ENCODE measurements around the gene SDSL.

The SDSL gene

DNA sequence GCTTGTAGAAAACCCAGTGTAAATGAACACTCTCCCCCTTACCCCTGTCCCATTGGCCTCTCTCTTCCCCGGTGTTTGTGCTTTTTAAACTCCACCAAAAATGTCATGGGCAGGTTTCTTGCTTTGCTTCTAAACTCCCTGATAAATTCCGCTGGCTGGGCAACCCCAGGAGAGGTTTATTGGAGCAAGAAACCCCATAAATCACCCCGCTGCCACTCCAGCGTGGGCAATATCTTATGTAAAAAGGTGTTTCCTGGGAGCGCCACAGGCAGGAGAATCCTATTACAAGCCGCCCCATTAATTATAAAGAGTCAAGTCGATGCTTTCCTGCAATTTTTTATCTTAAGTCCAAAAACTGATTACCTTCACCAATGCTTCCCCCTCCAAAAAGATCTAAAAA is 26.7 kb downstream of the SDSL start:
- DNase-seq (ENCODE audit: low spot score), result no peak
- TF ChIP-seq, protein P1, sequence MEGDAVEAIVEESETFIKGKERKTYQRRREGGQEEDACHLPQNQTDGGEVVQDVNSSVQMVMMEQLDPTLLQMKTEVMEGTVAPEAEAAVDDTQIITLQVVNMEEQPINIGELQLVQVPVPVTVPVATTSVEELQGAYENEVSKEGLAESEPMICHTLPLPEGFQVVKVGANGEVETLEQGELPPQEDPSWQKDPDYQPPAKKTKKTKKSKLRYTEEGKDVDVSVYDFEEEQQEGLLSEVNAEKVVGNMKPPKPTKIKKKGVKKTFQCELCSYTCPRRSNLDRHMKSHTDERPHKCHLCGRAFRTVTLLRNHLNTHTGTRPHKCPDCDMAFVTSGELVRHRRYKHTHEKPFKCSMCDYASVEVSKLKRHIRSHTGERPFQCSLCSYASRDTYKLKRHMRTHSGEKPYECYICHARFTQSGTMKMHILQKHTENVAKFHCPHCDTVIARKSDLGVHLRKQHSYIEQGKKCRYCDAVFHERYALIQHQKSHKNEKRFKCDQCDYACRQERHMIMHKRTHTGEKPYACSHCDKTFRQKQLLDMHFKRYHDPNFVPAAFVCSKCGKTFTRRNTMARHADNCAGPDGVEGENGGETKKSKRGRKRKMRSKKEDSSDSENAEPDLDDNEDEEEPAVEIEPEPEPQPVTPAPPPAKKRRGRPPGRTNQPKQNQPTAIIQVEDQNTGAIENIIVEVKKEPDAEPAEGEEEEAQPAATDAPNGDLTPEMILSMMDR (IDR thresholded peaks at IDR 0.05), result no peak
- no peak overlapping the region for H3K4me3 ChIP-seq
- H3K27ac ChIP-seq, result no peak overlapping the region

DNA sequence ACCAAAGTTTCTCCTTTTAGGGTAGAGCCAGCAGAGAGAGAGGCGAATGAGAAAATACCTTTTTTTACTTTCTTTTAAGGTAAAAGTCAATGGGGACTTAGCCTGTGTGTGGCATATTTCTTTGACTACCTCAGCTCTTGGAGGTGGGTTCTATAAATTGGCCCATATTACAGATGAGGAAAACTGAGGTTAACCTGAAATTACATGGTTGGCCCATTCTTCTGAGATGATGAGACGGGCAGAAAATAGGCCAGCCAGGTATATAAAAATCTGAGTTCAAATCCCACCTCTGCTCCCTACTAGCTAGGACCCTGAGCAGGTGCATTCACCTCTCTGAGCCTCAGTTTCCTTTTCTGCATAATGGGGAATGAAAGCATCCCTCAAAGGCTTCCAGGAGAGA is 27.1 kb downstream of the SDSL start:
- DNase-seq (ENCODE audit: low spot score), result no peak
- TF ChIP-seq, protein P1 (IDR thresholded peaks at IDR 0.05), result no peak
- H3K4me3 ChIP-seq, result no peak overlapping the region
- H3K27ac ChIP-seq, result no peak overlapping the region

DNA sequence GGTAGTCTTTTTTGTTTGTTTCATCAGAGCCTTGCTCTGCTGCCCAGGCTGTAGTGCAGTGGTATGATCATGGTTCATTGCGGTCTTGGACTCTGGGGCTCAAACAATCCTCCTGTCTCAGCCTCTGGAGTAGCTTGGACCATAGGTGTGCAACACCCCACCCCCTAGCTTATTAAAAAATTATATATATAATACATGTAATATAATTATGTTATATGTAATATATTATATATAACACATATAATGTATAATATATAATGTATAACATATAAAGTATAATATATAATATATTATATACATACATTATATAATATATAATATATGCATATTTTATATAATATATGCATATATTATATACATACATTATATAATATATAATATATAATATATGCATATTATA is 27.7 kb downstream of the SDSL start:
- no peak for DNase-seq (ENCODE audit: low spot score)
- Histone ChIP-seq H3K4me3 (no peak overlapping the region), H3K27ac (no peak overlapping the region)
- TF ChIP-seq, protein P1 (IDR thresholded peaks at IDR 0.05), result no peak

DNA sequence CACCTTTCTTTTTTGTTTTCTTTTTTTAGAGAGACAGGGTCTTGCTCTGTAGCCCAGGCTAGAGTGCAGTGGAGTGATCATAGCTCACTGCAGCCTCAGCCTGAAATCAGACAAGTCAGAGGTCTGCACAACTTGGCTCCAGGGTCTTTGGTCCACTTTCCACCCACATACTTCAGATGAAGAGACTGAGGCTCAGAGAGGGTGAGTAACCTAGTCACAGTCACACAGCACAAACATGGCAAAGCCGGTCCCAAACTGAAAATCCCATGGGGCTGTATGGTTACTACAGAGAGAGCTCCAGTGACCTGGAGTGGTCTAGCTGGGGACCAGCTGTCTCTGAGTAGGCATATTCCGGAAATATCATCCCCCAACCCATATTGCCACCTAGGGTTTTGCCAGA is 30.3 kb downstream of the SDSL start:
- Histone ChIP-seq H3K27ac (no peak overlapping the region), H3K4me3 (no peak overlapping the region)
- no peak for DNase-seq (ENCODE audit: low spot score)
- TF ChIP-seq, protein P1 (IDR thresholded peaks at IDR 0.05), result no peak

DNA sequence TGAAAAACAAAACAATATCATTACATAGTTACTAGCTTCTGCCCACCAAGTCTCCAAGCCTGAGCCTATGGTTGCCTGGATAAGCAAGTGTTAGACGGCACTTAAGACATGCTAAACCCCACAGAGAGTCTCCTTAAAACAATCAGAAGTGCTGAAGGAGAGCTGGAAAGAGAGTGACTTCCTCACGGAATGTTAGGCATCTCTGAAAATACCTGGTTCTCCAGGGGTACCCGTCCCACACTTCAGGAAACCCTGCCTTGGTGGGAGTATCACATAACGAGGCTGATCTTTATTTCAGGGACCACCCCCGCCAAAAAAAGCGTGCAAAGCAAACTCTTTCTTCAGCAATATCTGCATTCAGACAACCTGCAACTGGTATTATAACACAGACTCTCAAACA is 31.1 kb downstream of the SDSL start:
- Histone ChIP-seq H3K4me3 (no peak overlapping the region), H3K27ac (no peak overlapping the region)
- TF ChIP-seq, protein P1 (IDR thresholded peaks at IDR 0.05), result no peak
- no peak for DNase-seq (ENCODE audit: low spot score)

DNA sequence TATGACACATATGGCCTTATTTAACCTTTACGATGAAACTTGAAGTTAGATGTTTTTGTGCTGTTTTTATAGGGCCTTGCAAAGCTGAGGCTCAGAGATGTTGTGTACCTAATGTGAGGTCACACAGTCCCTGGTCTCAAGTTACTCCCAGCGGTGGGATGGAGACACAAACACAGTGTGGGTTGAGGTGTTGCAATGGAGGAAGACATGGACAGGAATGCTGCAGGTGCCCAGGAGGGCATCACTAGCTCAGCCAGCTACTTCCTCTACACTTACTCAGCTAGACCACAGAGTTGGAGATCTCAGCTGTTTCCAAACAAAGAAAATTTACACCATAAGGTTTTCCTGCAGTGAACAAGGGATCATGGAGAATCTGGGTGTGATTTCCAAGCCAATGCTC is 34.0 kb downstream of the SDSL start:
- Histone ChIP-seq H3K27ac (no peak overlapping the region), H3K4me3 (no peak overlapping the region)
- DNase-seq (ENCODE audit: low spot score), result no peak
- TF ChIP-seq, protein P1 (IDR thresholded peaks at IDR 0.05), result no peak

DNA sequence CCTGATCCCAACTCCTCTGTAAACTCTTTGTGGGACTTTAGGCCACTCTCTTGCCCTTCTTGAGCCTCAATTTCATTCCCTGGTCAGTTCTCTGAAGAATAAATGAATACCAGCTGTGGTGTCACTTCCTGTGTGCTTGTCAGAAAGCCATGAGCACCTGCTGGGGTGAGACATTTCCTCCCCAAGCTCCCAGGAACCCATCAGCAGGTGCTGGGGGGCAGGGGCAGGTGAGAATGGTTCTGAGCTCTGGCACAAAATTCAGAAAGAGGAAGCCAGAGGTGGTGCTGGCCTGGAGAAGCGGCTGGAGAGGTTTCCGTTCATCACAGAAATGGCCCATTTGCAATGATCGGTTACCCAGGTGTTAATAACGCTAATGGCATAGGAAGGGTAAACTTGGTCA is 34.6 kb downstream of the SDSL start:
- Histone ChIP-seq H3K27ac (no peak overlapping the region), H3K4me3 (no peak overlapping the region)
- TF ChIP-seq, protein P1 (IDR thresholded peaks at IDR 0.05), result no peak
- DNase-seq (ENCODE audit: low spot score), result no peak
